ENCODE measurements around the gene FAM53B. TPM values are rescaled to one million over a fixed set of nuclear protein-coding genes. Genes with fewer than 3 reads are reported as not detected.

The FAM53B gene
- total RNA-seq, 4 donors from 2014 or later = 25.2 to 43.3 (median 34.7) TPM

DNA sequence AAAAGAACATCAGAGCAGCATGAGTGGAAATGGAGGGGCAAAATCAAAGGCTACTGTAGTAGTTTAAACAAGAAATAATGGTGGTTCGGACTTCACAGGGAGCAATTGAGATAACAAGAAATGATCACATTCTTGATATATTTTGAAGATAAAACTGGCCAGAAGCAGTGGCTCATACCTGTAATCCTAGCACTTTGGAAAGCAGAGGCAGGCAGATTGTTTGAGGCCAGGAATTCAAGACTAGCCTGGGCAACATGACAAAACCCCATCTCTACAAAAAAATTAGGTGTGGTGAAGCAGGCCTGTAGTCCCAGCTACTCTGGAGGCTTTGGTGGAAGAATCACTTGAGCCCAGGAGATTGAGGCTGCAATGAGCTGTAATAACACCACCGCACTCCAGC is 24.6 kb upstream of the FAM53B start:
- DNase-seq (ENCODE audit: extremely low spot score) = no peak
- Histone ChIP-seq H3K36me3 (peaks cover 0 to 73% (median 22%) of the 10 kb centered on the region in 4 donors), H3K9me3 (no peaks in the 10 kb centered on the region), H3K4me1 (no peaks in the 10 kb centered on the region), H3K4me3 (no peak overlapping the region), H3K27ac (replicated peaks in 1 of 4) (no peak overlapping the region), H3K27me3 (no peaks in the 10 kb centered on the region)
- WGBS = 98% methylated on average over 2 of the region's 2 CpGs
- intact Hi-C loops (cut with DNase I) = no loop called here
- no peak for TF ChIP-seq POLR2A (IDR thresholded peaks at IDR 0.05; ENCODE audit: low read depth)
- TF ChIP-seq EP300 (IDR thresholded peaks at IDR 0.05) = no peak
- TF ChIP-seq POLR2AphosphoS5 (IDR thresholded peaks at IDR 0.05) = no peak
- TF ChIP-seq, protein P1, sequence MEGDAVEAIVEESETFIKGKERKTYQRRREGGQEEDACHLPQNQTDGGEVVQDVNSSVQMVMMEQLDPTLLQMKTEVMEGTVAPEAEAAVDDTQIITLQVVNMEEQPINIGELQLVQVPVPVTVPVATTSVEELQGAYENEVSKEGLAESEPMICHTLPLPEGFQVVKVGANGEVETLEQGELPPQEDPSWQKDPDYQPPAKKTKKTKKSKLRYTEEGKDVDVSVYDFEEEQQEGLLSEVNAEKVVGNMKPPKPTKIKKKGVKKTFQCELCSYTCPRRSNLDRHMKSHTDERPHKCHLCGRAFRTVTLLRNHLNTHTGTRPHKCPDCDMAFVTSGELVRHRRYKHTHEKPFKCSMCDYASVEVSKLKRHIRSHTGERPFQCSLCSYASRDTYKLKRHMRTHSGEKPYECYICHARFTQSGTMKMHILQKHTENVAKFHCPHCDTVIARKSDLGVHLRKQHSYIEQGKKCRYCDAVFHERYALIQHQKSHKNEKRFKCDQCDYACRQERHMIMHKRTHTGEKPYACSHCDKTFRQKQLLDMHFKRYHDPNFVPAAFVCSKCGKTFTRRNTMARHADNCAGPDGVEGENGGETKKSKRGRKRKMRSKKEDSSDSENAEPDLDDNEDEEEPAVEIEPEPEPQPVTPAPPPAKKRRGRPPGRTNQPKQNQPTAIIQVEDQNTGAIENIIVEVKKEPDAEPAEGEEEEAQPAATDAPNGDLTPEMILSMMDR (IDR thresholded peaks at IDR 0.05) = no peak

GRCh38 chr10:124765256-124765655 is 21.1 kb upstream of the FAM53B start:
- H3K4me3 ChIP-seq = no peak overlapping the region
- H3K27me3 ChIP-seq = no peaks in the 10 kb centered on the region
- H3K36me3 ChIP-seq = peaks cover 0 to 59% (median 29%) of the 10 kb centered on the region in 4 donors
- no peaks in the 10 kb centered on the region for H3K9me3 ChIP-seq
- intact Hi-C loops (cut with DNase I) = no loop called here
- DNase-seq (ENCODE audit: extremely low spot score) = no peak
- 91% methylated on average over 2 of the region's 2 CpGs for WGBS
- no peaks in the 10 kb centered on the region for H3K4me1 ChIP-seq
- TF ChIP-seq POLR2A (IDR thresholded peaks at IDR 0.05; ENCODE audit: low read depth) (no peak), EP300 (IDR thresholded peaks at IDR 0.05) (no peak), POLR2AphosphoS5 (IDR thresholded peaks at IDR 0.05) (no peak)
- TF ChIP-seq, protein P1 (IDR thresholded peaks at IDR 0.05) = no peak
- H3K27ac ChIP-seq (replicated peaks in 1 of 4) = no peak overlapping the region

- WGBS = 93% methylated on average over 1 of the region's 1 CpG
- no peaks in the 10 kb centered on the region for H3K9me3 ChIP-seq
- no peak overlapping the region for H3K4me3 ChIP-seq
- no peak for DNase-seq (ENCODE audit: extremely low spot score)
- intact Hi-C loops (cut with DNase I) = no loop called here
- no peaks in the 10 kb centered on the region for H3K27me3 ChIP-seq
- peaks cover 0 to 65% (median 38%) of the 10 kb centered on the region in 4 donors for H3K36me3 ChIP-seq
- H3K27ac ChIP-seq (replicated peaks in 1 of 4) = no peak overlapping the region
- TF ChIP-seq, protein P1 (IDR thresholded peaks at IDR 0.05) = no peak
- TF ChIP-seq POLR2A (IDR thresholded peaks at IDR 0.05; ENCODE audit: low read depth) = no peak
- TF ChIP-seq POLR2AphosphoS5 (IDR thresholded peaks at IDR 0.05) = no peak
- TF ChIP-seq EP300 (IDR thresholded peaks at IDR 0.05) = no peak
- H3K4me1 ChIP-seq = no peaks in the 10 kb centered on the region
Measured at GRCh38 chr10:124763267-124763666, 19.1 kb upstream of the FAM53B start.

- 90% methylated on average over 5 of the region's 5 CpGs for WGBS
- Histone ChIP-seq H3K36me3 (peaks cover 0 to 64% (median 36%) of the 10 kb centered on the region in 4 donors), H3K4me1 (peaks cover 0 to 9% (median 0%) of the 10 kb centered on the region in 4 donors), H3K4me3 (no peak overlapping the region), H3K27me3 (no peaks in the 10 kb centered on the region), H3K9me3 (no peaks in the 10 kb centered on the region), H3K27ac (replicated peaks in 1 of 4) (no peak overlapping the region)
- no peak for DNase-seq (ENCODE audit: extremely low spot score)
- intact Hi-C loops (cut with DNase I) = no loop called here
- TF ChIP-seq POLR2AphosphoS5 (IDR thresholded peaks at IDR 0.05) (no peak), EP300 (IDR thresholded peaks at IDR 0.05) (no peak), POLR2A (IDR thresholded peaks at IDR 0.05; ENCODE audit: low read depth) (no peak)
- TF ChIP-seq, protein P1 (IDR thresholded peaks at IDR 0.05) = no peak
Measured at GRCh38 chr10:124762281-124762680, 18.1 kb upstream of the FAM53B start.

All from esophagus muscularis mucosa (tissue), 4 donors.